ENCODE measurements around the gene HYAL3. TPM values are rescaled to one million over a fixed set of nuclear protein-coding genes. Genes with fewer than 3 reads are reported as not detected.

Gene HYAL3
- total and polyA plus RNA-seq, 2 of the 13 experiments (the other 11 are each of a cell fraction or from before 2014, with no cell fraction given): 5.5 to 10.4 TPM

DNA sequence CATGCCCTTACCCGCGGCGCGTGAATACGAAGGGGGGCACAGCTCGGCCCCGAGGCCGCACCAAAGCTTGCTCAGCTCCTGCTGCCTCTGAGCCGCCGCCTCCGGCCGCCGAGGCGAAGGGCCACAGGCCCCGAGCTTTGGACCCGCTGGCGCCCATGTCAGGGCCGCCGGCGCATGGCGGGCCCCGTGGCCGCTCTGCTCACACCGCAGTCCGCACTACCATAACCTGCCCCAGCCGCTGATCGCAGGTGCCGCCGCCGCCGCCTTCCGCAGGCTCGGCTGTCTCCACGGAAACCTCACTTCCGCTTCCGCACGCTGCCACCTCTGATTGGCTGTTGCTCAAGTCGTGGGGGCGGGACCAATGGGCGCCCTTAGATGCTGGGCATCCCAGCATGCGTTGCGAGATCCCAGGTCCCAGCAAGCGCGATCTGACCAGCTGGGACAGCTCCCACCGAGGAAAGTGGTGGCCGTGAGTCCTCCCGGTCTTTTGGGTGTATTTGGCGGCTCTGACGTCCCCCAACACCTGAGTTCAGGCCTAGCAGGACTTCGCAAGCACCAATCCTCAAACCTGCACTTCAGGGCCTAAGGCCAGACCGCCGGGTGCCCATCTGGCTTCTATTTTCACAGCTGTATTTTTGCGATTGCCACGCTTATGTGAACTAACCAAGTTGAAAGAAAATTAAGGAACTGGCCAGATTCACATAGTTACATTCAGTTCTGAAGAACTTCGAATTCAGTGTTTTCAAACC, 28.9 kb upstream of the HYAL3 start, which contains the start of gene TUSC2 (continued):
- TF ChIP-seq PCBP2 (optimal IDR thresholded peaks at IDR 0.05; ENCODE audit: low read depth, low read length, poor library complexity, severe bottlenecking): no peak
- peak; percentile 65; the same call in 1 of the 2 replicates for TF ChIP-seq SIN3A (IDR thresholded peaks at IDR 0.05; ENCODE audit: borderline replicate concordance, low read depth, low read length)
- no peak for TF ChIP-seq ZNF296 (CRISPR knock-in tag; conservative IDR thresholded peaks at IDR 0.05)
- 0 out of 2 replicates have a peak, but pooled peaks have one; percentile 31 for TF ChIP-seq KLF11 (CRISPR knock-in tag; IDR thresholded peaks at IDR 0.05)
- TF ChIP-seq ZSCAN9 (CRISPR knock-in tag; IDR thresholded peaks at IDR 0.05; ENCODE audit: borderline replicate concordance): no peak
- TF ChIP-seq HDAC2 (CRISPR knock-in tag; IDR thresholded peaks at IDR 0.05): peak; percentile 80
- no peak for TF ChIP-seq ZNF629 (CRISPR knock-in tag; conservative IDR thresholded peaks at IDR 0.05)
- TF ChIP-seq ZBTB7B (CRISPR knock-in tag; IDR thresholded peaks at IDR 0.05): no peak
- TF ChIP-seq, protein P1, sequence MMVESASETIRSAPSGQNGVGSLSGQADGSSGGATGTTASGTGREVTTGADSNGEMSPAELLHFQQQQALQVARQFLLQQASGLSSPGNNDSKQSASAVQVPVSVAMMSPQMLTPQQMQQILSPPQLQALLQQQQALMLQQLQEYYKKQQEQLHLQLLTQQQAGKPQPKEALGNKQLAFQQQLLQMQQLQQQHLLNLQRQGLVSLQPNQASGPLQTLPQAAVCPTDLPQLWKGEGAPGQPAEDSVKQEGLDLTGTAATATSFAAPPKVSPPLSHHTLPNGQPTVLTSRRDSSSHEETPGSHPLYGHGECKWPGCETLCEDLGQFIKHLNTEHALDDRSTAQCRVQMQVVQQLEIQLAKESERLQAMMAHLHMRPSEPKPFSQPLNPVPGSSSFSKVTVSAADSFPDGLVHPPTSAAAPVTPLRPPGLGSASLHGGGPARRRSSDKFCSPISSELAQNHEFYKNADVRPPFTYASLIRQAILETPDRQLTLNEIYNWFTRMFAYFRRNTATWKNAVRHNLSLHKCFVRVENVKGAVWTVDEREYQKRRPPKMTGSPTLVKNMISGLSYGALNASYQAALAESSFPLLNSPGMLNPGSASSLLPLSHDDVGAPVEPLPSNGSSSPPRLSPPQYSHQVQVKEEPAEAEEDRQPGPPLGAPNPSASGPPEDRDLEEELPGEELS (CRISPR knock-in tag; IDR thresholded peaks at IDR 0.05): peak; percentile 40; the same call in 1 of the 2 replicates
- TF ChIP-seq NFYC (CRISPR knock-in tag; IDR thresholded peaks at IDR 0.05): peak; percentile 96
- no peak for TF ChIP-seq ZEB1 (IDR thresholded peaks at IDR 0.05; ENCODE audit: insufficient replicate concordance, low read depth)
- no peak; the same call in 1 of the 2 replicates for TF ChIP-seq ZNF326 (CRISPR knock-in tag; IDR thresholded peaks at IDR 0.05; ENCODE audit: borderline replicate concordance)
- TF ChIP-seq ZNF451 (CRISPR knock-in tag; IDR thresholded peaks at IDR 0.05): no peak
- TF ChIP-seq SALL1 (CRISPR knock-in tag; IDR thresholded peaks at IDR 0.05): peak; percentile 64
- no peak for TF ChIP-seq ZNF432 (CRISPR knock-in tag; IDR thresholded peaks at IDR 0.05; ENCODE audit: borderline replicate concordance)
- TF ChIP-seq, protein P2, sequence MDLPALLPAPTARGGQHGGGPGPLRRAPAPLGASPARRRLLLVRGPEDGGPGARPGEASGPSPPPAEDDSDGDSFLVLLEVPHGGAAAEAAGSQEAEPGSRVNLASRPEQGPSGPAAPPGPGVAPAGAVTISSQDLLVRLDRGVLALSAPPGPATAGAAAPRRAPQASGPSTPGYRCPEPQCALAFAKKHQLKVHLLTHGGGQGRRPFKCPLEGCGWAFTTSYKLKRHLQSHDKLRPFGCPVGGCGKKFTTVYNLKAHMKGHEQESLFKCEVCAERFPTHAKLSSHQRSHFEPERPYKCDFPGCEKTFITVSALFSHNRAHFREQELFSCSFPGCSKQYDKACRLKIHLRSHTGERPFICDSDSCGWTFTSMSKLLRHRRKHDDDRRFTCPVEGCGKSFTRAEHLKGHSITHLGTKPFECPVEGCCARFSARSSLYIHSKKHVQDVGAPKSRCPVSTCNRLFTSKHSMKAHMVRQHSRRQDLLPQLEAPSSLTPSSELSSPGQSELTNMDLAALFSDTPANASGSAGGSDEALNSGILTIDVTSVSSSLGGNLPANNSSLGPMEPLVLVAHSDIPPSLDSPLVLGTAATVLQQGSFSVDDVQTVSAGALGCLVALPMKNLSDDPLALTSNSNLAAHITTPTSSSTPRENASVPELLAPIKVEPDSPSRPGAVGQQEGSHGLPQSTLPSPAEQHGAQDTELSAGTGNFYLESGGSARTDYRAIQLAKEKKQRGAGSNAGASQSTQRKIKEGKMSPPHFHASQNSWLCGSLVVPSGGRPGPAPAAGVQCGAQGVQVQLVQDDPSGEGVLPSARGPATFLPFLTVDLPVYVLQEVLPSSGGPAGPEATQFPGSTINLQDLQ (CRISPR knock-in tag; IDR thresholded peaks at IDR 0.05): no peak
- TF ChIP-seq, protein P3, sequence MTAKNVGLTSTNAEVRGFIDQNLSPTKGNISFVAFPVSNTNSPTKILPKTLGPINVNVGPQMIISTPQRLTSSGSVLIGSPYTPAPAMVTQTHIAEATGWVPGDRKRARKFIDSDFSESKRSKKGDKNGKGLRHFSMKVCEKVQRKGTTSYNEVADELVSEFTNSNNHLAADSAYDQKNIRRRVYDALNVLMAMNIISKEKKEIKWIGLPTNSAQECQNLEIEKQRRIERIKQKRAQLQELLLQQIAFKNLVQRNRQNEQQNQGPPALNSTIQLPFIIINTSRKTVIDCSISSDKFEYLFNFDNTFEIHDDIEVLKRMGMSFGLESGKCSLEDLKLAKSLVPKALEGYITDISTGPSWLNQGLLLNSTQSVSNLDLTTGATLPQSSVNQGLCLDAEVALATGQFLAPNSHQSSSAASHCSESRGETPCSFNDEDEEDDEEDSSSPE (CRISPR knock-in tag; IDR thresholded peaks at IDR 0.05): peak; percentile 65
- no peak for TF ChIP-seq ZNF552 (CRISPR knock-in tag; IDR thresholded peaks at IDR 0.05; ENCODE audit: borderline replicate concordance)
- TF ChIP-seq, protein P4, sequence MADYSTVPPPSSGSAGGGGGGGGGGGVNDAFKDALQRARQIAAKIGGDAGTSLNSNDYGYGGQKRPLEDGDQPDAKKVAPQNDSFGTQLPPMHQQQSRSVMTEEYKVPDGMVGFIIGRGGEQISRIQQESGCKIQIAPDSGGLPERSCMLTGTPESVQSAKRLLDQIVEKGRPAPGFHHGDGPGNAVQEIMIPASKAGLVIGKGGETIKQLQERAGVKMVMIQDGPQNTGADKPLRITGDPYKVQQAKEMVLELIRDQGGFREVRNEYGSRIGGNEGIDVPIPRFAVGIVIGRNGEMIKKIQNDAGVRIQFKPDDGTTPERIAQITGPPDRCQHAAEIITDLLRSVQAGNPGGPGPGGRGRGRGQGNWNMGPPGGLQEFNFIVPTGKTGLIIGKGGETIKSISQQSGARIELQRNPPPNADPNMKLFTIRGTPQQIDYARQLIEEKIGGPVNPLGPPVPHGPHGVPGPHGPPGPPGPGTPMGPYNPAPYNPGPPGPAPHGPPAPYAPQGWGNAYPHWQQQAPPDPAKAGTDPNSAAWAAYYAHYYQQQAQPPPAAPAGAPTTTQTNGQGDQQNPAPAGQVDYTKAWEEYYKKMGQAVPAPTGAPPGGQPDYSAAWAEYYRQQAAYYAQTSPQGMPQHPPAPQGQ (CRISPR knock-in tag; IDR thresholded peaks at IDR 0.05; ENCODE audit: borderline replicate concordance): no peak
- no peak for TF ChIP-seq ZNF816 (CRISPR knock-in tag; IDR thresholded peaks at IDR 0.05; ENCODE audit: borderline replicate concordance)
